NCI-H1436 (cell line): Measurements from ENCODE around the gene ATXN7.

Source experiments
- DNase-seq: peaks from one replicate; lab custom pipeline; 2025; lab: John Stamatoyannopoulos, UW

Gene ATXN7

GRCh38 chr3:63905731-63906620 is 42.3 kb downstream of the ATXN7 start:
- DNase-seq: no peak

- no peak for DNase-seq
Observed at GRCh38 chr3:63908081-63908736, 44.5 kb downstream of the ATXN7 start.

DNA sequence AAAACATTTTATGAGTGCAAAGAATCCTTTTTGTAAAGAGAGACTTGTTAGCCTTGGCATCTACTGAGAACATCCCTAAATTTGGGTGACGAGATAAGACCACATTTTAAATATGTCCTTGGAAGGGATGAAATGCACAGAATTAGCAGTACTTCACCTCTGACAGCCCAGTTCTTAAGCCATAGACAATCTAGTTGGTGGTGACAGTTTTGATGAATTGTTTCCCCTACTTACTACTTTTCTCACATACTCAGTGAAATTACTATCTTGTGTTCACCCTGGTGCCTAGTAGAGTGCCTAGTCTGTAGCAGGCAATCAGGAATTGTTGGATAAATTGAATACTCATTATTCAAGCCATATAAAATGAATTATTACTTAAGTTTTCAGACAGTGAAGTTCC is 45.1 kb downstream of the ATXN7 start:
- DNase-seq: no peak

- no peak for DNase-seq
Observed at GRCh38 chr3:63909431-63909830, 45.8 kb downstream of the ATXN7 start.

GRCh38 chr3:63910001-63910400 is 46.3 kb downstream of the ATXN7 start:
- DNase-seq: no peak

DNA sequence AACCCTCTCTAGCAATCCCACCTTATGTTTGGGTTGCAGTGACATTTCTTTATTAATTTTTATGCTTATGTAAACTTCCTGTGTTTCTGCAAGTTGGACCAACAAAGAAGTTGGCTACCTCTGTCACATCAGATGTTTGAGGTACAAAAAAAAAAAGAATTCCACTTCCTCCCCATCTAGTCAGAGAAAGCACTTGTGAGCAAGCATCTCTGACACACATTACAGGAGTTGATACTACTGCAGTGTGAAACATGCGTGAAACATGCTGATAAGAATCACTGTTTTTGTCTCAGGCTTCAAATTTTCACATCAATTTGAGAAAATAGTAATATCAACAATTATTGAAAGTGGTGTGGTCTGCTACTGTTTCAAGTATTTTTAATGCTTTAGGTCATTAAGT is 47.2 kb downstream of the ATXN7 start:
- DNase-seq: no peak

- DNase-seq: no peak
Observed at GRCh38 chr3:63911509-63911872, 47.8 kb downstream of the ATXN7 start.

DNA sequence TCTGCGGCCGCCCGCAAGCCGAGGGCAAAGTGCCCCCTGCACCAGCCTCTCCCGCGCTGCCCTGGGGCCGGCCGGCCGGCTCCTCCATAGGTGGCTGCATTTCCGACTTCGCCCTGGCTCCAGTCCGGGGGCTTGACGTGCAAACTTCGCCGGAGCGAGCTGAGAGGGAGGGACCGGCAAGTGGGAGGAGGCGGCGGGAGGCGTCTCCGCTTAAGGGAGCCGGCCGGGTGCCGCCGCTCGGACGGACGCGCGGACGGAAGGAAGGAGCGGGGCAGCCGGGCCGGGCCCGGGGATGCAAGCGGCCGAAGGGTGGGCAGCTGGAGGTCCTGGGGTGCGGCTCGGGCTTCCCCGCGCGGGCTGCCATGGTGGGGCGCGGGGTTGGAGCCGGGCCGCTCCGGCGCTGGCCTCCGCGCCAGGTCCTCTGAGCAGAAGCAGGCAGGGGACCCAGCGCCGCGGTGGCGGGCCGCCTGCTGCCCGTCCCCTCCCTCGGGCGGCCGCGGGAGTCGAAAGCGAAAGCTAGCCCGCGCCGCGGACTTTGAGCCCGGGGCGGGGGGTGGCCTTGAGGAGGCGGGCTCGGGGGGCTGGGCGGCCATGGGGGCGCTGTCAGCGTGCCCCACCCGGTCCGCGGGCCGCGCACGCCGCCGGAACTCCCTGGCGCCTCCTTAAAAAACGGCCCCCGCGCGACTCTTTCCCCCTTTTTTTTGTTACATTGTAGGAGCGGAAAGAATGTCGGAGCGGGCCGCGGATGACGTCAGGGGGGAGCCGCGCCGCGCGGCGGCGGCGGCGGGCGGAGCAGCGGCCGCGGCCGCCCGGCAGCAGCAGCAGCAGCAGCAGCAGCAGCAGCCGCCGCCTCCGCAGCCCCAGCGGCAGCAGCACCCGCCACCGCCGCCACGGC is 48.5 kb downstream of the ATXN7 start, which contains the start of gene SCAANT1:
TSS of gene SCAANT1 (minus strand) at position 511 of the 895 bp plus-strand sequence.
- peak; percentile 26 for DNase-seq

- DNase-seq: no peak
Observed at GRCh38 chr3:63912768-63913588, 49.3 kb downstream of the ATXN7 start.

DNA sequence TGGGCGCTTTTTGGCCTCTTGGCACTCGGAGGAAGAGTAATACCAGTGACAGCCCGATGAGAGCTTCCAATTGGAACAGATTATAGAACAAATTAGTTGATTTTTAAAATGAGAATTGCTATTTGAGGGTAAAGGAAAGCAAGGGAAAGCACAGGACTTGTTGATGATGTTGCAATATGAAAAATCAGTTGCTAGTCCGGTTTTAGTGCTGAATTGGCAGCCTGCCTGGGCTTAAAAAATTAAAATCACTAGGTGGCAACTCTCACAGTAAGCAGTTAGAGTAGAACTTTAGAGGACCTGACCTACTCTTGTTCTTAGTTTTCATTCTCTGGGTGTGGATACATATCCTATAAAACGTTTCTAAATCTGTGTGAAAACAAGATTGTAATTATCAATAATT is 50.6 kb downstream of the ATXN7 start:
- no peak for DNase-seq

DNA sequence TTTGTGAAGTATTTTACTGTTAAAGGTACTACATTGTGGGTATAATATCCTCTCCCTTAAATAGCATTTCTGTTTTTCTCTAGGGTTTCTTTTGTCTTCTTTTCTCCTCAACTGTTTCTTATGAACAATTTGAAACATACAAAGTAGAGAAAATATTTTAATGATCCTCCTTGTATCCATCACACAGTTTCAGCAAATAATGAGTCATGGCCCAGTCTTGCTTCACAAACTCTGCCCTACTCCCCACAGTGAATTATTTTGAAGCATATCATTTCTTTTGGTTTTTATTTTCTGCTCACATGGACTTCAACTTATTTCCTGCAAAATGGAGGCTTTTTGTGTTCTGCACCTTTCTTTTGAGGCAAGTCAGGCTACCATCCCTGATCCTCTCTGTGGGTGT is 54.7 kb downstream of the ATXN7 start:
- no peak for DNase-seq

DNA sequence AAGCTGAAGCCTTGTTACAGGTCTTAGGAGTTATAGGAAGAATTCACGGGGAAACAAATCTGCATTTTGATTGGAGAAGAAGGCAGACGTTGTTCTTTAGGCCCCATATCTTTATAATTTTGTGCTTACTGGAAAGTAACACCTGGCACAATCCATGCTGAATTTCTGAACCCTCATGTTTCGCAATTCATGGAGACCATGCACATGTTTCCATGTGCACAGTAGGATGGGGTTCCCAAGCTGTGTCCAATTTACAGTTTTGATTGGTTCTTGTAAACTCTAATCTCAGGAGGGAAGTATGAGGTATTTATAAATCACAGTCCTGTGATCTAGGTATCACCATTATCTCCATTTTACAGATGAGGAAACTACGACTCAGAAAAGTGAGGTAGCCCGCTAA is 56.3 kb downstream of the ATXN7 start:
- DNase-seq: no peak

DNA sequence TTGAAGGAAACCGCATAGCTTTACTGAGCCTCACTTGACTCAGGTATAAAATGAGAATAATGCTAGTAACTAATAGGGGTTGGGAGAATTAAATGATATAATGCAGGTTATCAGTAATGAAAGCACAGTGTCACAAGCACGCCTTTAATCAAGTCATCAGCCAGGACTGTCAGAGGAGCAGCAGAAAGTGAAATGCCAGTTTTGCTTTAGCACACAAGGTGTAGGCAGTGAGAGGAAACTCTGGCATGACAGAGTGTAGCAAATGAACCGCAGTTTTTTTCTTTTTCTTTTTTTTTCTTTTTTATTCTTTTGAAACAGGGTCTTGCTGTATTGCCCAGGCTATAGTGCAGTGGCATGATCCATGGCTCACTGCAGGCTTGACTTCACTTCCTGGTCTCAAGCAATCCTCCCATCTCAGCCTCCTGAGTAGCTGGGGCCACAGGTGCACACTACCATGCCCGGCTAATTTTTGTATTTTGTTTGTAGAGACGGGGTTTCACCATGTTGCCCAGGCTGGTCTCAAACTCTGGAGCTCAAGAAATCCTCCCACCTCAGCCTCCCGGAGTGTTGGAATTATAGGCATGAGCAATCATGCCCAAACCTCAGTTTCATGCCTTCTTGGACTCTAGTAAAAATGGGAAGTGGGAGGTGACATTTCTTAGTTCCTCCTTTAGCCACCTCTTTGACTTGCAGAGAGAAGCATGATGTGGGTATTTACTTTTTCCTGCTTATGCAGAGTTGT is 58.2 kb downstream of the ATXN7 start:
- DNase-seq: no peak

- no peak for DNase-seq
Observed at GRCh38 chr3:63922491-63923199, 59.0 kb downstream of the ATXN7 start.

GRCh38 chr3:63926309-63926708 is 62.6 kb downstream of the ATXN7 start:
- DNase-seq: no peak

- no peak for DNase-seq
Observed at GRCh38 chr3:63927422-63928280, 64.0 kb downstream of the ATXN7 start.

DNA sequence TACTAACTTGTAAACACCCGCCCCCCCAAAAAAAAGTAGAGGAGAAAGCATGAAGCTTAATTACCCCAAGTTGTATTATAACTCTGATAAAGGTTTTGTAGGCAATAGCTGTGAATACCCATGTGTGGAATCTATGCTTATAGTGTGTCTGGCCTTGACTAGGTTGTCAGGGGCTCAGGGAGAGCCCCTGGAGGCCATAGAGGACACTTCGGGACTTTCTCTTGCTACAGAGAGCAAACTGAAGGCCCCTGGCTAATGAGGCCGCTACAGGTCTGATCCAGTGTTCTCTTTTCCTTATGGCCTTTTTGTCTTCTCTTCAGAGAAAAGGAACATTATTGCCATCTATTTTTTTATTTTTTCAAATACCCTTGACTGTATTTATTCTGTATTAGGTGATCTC is 67.6 kb downstream of the ATXN7 start:
- DNase-seq: no peak

DNA sequence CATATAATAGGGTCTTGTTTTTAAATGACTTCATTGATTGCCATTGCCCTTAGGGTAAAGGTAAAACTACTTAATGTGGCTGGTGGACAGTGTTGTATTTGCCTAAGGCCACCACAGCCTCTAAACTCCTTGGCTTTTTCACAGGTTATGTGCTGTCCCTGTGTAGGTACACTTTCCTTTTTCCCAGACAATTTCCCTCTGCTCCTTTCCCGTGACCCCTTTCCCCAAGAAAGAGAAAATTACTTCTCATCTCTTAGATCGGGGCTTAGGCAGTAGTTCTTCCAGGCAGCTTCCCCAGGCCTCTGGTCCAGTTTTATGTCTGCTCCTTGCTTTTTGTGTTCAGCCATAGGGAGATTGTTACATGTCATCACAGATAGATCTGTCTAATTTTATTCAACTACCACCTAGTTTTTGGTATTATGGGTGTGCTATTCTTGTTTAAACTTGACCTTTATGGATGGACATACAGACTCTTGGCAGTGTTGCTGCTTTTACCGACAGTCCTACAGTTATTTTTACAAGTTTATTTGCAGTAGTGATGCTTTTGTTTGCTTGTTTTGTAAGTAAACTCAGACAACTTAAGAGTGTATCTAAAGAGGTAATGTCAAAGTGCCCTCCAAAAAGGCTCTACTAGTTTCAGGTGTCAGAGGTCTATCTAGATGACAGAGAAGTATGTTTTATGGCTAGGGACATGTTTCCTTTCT is 69.0 kb downstream of the ATXN7 start:
- DNase-seq: no peak

DNA sequence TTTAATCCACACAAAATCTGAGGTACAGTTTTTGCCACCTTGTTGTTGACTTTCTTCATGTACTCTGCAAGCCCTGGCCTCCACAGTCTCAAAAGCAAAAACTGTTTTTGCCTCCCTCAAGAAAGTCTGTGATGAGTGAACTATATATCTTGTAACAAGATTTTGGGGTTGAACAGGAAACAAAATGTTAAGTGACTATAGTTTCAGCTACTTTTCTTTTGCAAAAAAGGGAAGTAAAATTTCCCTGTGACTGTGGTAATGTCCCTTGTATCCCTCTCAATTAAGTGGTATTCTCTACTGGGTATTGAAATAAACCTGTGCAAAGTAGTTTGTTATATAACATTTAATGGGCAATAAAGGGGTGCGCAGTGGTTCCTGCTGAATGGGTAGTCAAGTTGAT is 69.8 kb downstream of the ATXN7 start:
- DNase-seq: no peak
